Measurements from ENCODE around the gene SLC38A10.
A peak's percentile ranks its signal among the peaks of the same experiment; 100 is the strongest.

The SLC38A10 gene

GRCh38 chr17:81240761-81241160 is 54.3 kb downstream of the SLC38A10 start:
- Histone ChIP-seq H3K27me3 (ENCODE audit: control insufficient read depth in 1 of 2, insufficient read depth in 1 of 2, low read length in 2 of 2) (no peaks in the 10 kb centered on the region), H3K9ac (ENCODE audit: low read length) (peak overlapping the region; percentile 93), H2BK120ac (ENCODE audit: low read depth, low read length) (no peak overlapping the region), H3K4me2 (ENCODE audit: low read length, poor library complexity, severe bottlenecking) (peak overlapping the region; percentile 8), H4K8ac (ENCODE audit: low read length) (no peak overlapping the region), H3K23ac (ENCODE audit: low read length in 2 of 2) (peak overlapping the region in 1 of 2 experiments; percentile 23), H3K4me1 (ENCODE audit: control insufficient read depth, insufficient read depth, low read depth, low read length) (peaks cover 54% of the 10 kb centered on the region), H3K14ac (ENCODE audit: low read length in 2 of 2) (no peak overlapping the region), H3K36me3 (ENCODE audit: control insufficient read depth in 1 of 2, insufficient read depth in 2 of 2, low read depth in 1 of 2, low read length in 2 of 2) (peaks cover 17 to 54% of the 10 kb centered on the region in 2 experiments), H2BK15ac (ENCODE audit: low read depth, poor library complexity, severe bottlenecking) (no peak overlapping the region), H2AK5ac (ENCODE audit: low read length, severe bottlenecking) (no peak overlapping the region), H2BK12ac (ENCODE audit: low read length in 2 of 2) (no peak overlapping the region), H2BK5ac (ENCODE audit: low read depth, low read length, poor library complexity, severe bottlenecking) (no peak overlapping the region), H3K4me3 (ENCODE audit: insufficient read depth in 1 of 2, low read depth in 1 of 2, low read length in 2 of 2) (peak overlapping the region in 1 of 2 experiments; percentile 95), H3K27ac (ENCODE audit: low read length, poor library complexity, severe bottlenecking) (no peak overlapping the region), H3K9me3 (ENCODE audit: control insufficient read depth, low read length) (no peaks in the 10 kb centered on the region), H3K4ac (ENCODE audit: low read depth in 1 of 2, low read length in 2 of 2) (no peak overlapping the region), H4K91ac (ENCODE audit: low read length) (no peak overlapping the region), H2AFZ (ENCODE audit: low read depth, low read length) (no peak overlapping the region), H3K18ac (ENCODE audit: low read depth in 1 of 2, low read length in 2 of 2) (no peak overlapping the region), H3K79me1 (replicated peaks; ENCODE audit: low read length, poor library complexity, severe bottlenecking) (peaks cover 52% of the 10 kb centered on the region)
- DNase-seq = no peak
- WGBS = 92% methylated on average over 6 of the region's 8 CpGs

GRCh38 chr17:81239714-81240555 is 55.2 kb downstream of the SLC38A10 start:
- Histone ChIP-seq H2BK120ac (ENCODE audit: low read depth, low read length) (no peak overlapping the region), H3K4me2 (ENCODE audit: low read length, poor library complexity, severe bottlenecking) (peak overlapping the region; percentile 64), H3K27me3 (ENCODE audit: control insufficient read depth in 1 of 2, insufficient read depth in 1 of 2, low read length in 2 of 2) (no peaks in the 10 kb centered on the region), H3K18ac (ENCODE audit: low read depth in 1 of 2, low read length in 2 of 2) (peak overlapping the region in 1 of 2 experiments; percentile 92), H3K9ac (ENCODE audit: low read length) (peak overlapping the region; percentile 93), H3K23ac (ENCODE audit: low read length in 2 of 2) (peak overlapping the region in 1 of 2 experiments; percentile 51), H4K91ac (ENCODE audit: low read length) (peak overlapping the region; percentile 94), H3K36me3 (ENCODE audit: control insufficient read depth in 1 of 2, insufficient read depth in 2 of 2, low read depth in 1 of 2, low read length in 2 of 2) (peaks cover 17 to 56% of the 10 kb centered on the region in 2 experiments), H2BK15ac (ENCODE audit: low read depth, poor library complexity, severe bottlenecking) (no peak overlapping the region), H2BK12ac (ENCODE audit: low read length in 2 of 2) (peak overlapping the region in 1 of 2 experiments; percentile 21), H2AFZ (ENCODE audit: low read depth, low read length) (peak overlapping the region; percentile 72), H4K8ac (ENCODE audit: low read length) (peak overlapping the region; percentile 92), H3K9me3 (ENCODE audit: control insufficient read depth, low read length) (no peaks in the 10 kb centered on the region), H3K14ac (ENCODE audit: low read length in 2 of 2) (peak overlapping the region in 1 of 2 experiments; percentile 78), H2BK5ac (ENCODE audit: low read depth, low read length, poor library complexity, severe bottlenecking) (peak overlapping the region; percentile 69), H3K4me1 (ENCODE audit: control insufficient read depth, insufficient read depth, low read depth, low read length) (peaks cover 48% of the 10 kb centered on the region), H3K79me1 (replicated peaks; ENCODE audit: low read length, poor library complexity, severe bottlenecking) (peaks cover 58% of the 10 kb centered on the region), H2AK5ac (ENCODE audit: low read length, severe bottlenecking) (peak overlapping the region; percentile 13), H3K27ac (ENCODE audit: low read length, poor library complexity, severe bottlenecking) (peak overlapping the region; percentile 73), H3K4me3 (ENCODE audit: insufficient read depth in 1 of 2, low read depth in 1 of 2, low read length in 2 of 2) (peak overlapping the region; percentile 94 to 95), H3K4ac (ENCODE audit: low read depth in 1 of 2, low read length in 2 of 2) (peak overlapping the region; percentile 20 to 56)
- 23% methylated on average over 37 of the region's 37 CpGs for WGBS
- peak; percentile 31 for DNase-seq

DNA sequence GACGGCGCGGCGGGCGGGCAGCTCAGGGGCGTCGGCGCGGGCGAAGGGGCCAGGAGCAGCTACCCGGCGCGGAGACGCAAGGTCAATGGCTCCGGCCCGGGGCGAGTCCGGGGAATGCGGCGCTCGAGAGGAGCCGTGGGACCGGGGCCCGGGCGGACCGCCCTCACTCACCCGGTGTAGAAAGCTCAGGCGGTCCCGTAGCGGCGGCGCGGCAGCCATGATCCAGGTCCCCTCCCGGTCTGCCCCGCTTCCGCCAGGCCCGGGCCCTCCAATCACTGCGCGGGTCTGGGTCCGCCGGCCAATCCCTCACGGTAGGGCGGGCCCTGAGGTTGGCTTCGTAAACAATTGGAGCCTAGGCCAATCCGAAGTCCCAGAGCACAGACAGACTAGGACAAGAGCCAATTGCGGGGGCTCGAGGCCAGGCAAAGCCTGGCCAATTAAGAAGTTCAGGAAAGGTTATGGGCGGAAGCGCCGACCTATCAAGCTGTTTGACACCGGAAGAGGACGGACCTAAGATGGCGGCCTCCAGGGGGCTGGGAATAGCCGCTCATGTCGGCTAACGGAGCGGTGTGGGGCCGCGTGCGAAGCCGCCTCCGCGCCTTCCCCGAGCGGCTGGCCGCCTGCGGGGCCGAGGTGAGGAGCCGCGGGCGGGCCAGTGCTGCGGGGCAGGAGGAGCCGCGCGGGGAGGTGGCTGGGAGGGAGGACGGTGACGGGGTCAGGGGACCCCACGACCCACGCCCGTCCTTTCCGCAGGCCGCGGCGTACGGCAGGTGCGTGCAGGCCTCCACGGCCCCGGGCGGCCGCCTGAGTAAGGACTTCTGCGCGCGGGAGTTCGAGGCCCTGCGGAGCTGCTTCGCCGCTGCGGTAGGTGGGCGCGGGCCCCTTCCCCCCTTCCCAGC is 56.0 kb downstream of the SLC38A10 start, which contains the start of the genes NDUFAF8 and TEPSIN:
TSS of gene NDUFAF8 (plus strand) at position 504 of the 899 bp plus-strand sequence. CDS start at position 550, 46 bp downstream.
TSS of gene TEPSIN (minus strand) at position 241 of the 899 bp plus-strand sequence. CDS start at position 219, 22 bp downstream.
- peak within 1 kb of the TSS; percentile 73 for H3K27ac ChIP-seq (ENCODE audit: low read length, poor library complexity, severe bottlenecking)
- H3K4me3 ChIP-seq (ENCODE audit: insufficient read depth in 1 of 2, low read depth in 1 of 2, low read length in 2 of 2) = peak within 1 kb of the TSS; percentile 94 to 98
- under 1% methylated on average over 90 of the region's 100 CpGs for WGBS

More for the DNA sequence above, 56.0 kb downstream of the SLC38A10 start, which contains the start of the genes NDUFAF8 and TEPSIN:
- H2BK12ac ChIP-seq (ENCODE audit: low read length in 2 of 2) = peak within 1 kb of the TSS in 1 of 2 experiments; percentile 21
- peaks cover 17 to 59% of the 10 kb centered on the region in 2 experiments for H3K36me3 ChIP-seq (ENCODE audit: control insufficient read depth in 1 of 2, insufficient read depth in 2 of 2, low read depth in 1 of 2, low read length in 2 of 2)
- H3K4ac ChIP-seq (ENCODE audit: low read depth in 1 of 2, low read length in 2 of 2) = peak within 1 kb of the TSS; percentile 84 to 88
- H3K4me1 ChIP-seq (ENCODE audit: control insufficient read depth, insufficient read depth, low read depth, low read length) = peaks cover 43% of the 10 kb centered on the region
- H2BK15ac ChIP-seq (ENCODE audit: low read depth, poor library complexity, severe bottlenecking) = peak within 1 kb of the TSS; percentile 56
- H3K79me1 ChIP-seq (replicated peaks; ENCODE audit: low read length, poor library complexity, severe bottlenecking) = peaks cover 64% of the 10 kb centered on the region
- H2BK120ac ChIP-seq (ENCODE audit: low read depth, low read length) = peak within 1 kb of the TSS; percentile 43
- peak; percentile 100 for DNase-seq
- no peaks in the 10 kb centered on the region for H3K9me3 ChIP-seq (ENCODE audit: control insufficient read depth, low read length)
- H3K9ac ChIP-seq (ENCODE audit: low read length) = peak within 1 kb of the TSS; percentile 93
- peak within 1 kb of the TSS in 1 of 2 experiments; percentile 94 for H3K14ac ChIP-seq (ENCODE audit: low read length in 2 of 2)
- H3K23ac ChIP-seq (ENCODE audit: low read length in 2 of 2) = peak within 1 kb of the TSS in 1 of 2 experiments; percentile 99
- peak within 1 kb of the TSS; percentile 92 for H4K8ac ChIP-seq (ENCODE audit: low read length)
- peak within 1 kb of the TSS; percentile 13 for H2AK5ac ChIP-seq (ENCODE audit: low read length, severe bottlenecking)
- peak within 1 kb of the TSS; percentile 83 for H2AFZ ChIP-seq (ENCODE audit: low read depth, low read length)
- H4K91ac ChIP-seq (ENCODE audit: low read length) = peak within 1 kb of the TSS; percentile 94
- peak within 1 kb of the TSS; percentile 76 to 92 for H3K18ac ChIP-seq (ENCODE audit: low read depth in 1 of 2, low read length in 2 of 2)
- peak within 1 kb of the TSS; percentile 92 for H3K4me2 ChIP-seq (ENCODE audit: low read length, poor library complexity, severe bottlenecking)
- peak within 1 kb of the TSS; percentile 69 for H2BK5ac ChIP-seq (ENCODE audit: low read depth, low read length, poor library complexity, severe bottlenecking)
- H3K27me3 ChIP-seq (ENCODE audit: control insufficient read depth in 1 of 2, insufficient read depth in 1 of 2, low read length in 2 of 2) = no peaks in the 10 kb centered on the region
